Measurements from ENCODE around the gene COL16A1. TPM values are rescaled to one million over a fixed set of nuclear protein-coding genes. Genes with fewer than 3 reads are reported as not detected.

Gene COL16A1
- total and polyA plus RNA-seq, 2 of the 4 experiments (the other 2 are of a cell fraction) = 34.2 to 62.8 TPM

GRCh38 chr1:31624731-31625514 is 78.9 kb downstream of the COL16A1 start:
- Histone ChIP-seq H2BK15ac (ENCODE audit: low read depth, low read length) (no peak overlapping the region), H3K27me3 (ENCODE audit: control insufficient read depth, insufficient read depth, low read length) (no peaks in the 10 kb centered on the region; the same call in 1 of the 2 replicates), H3K27ac (ENCODE audit: insufficient read depth, low read length) (no peak overlapping the region), H3K4ac (ENCODE audit: low read depth, low read length) (no peak overlapping the region), H3K9me3 (ENCODE audit: control insufficient read depth, insufficient read depth, low read length) (no peaks in the 10 kb centered on the region), H3K9ac (ENCODE audit: low read depth, low read length) (no peak overlapping the region), H3K18ac (ENCODE audit: low read depth, low read length) (no peak overlapping the region), H4K5ac (ENCODE audit: low read depth, low read length) (no peak overlapping the region), H3K56ac (ENCODE audit: extremely low read depth, insufficient read depth, low read length) (no peak overlapping the region), H3K4me3 (ENCODE audit: insufficient read depth, low read depth, low read length) (no peak overlapping the region), H3K23ac (ENCODE audit: low read depth, low read length) (no peak overlapping the region), H4K91ac (ENCODE audit: insufficient read depth, low read depth, low read length) (no peak overlapping the region), H2BK5ac (ENCODE audit: low read depth, low read length, poor library complexity, severe bottlenecking) (no peak overlapping the region), H2AFZ (replicated peaks; ENCODE audit: low read length, poor library complexity) (no peak overlapping the region), H3K4me1 (ENCODE audit: control insufficient read depth, insufficient read depth, low read length) (peaks cover 8% of the 10 kb centered on the region), H4K8ac (ENCODE audit: low read depth in 2 of 2, low read length in 2 of 2) (no peak overlapping the region), H3K36me3 (ENCODE audit: control insufficient read depth, insufficient read depth, low read length) (peaks cover 11% of the 10 kb centered on the region; the same call in 1 of the 2 replicates), H2BK120ac (ENCODE audit: low read depth, low read length) (no peak overlapping the region), H3K14ac (replicated peaks; ENCODE audit: low read depth, low read length) (no peak overlapping the region), H3K4me2 (ENCODE audit: low read depth, low read length) (no peak overlapping the region), H2AK9ac (replicated peaks; ENCODE audit: low read depth, low read length, poor library complexity) (no peak overlapping the region), H3K79me1 (ENCODE audit: low read depth in 1 of 2, low read length in 2 of 2) (no peaks in the 10 kb centered on the region), H2AK5ac (ENCODE audit: low read depth, low read length) (no peak overlapping the region), H2BK20ac (ENCODE audit: low read depth, low read length) (no peak overlapping the region), H4K20me1 (ENCODE audit: insufficient read depth, low read length) (0 out of 2 replicates have a peak, but pooled peaks cover 10% of the 10 kb centered on the region), H3K9me1 (ENCODE audit: insufficient read depth, low read length) (0 out of 2 replicates have a peak, but pooled peaks cover 9% of the 10 kb centered on the region)
- dilution Hi-C loops (cut with HindIII; ENCODE audit: low sequenced_read_pairs, unreplicated experiment) = no loop called here
- ChIA-PET POLR2A (ENCODE audit: unreplicated experiment) (no interaction called here), CTCF (no interaction called here)
- no CpG with 5 or more reads among the region's 16 CpGs for WGBS, 2 experiments (ENCODE audit: extremely low coverage in 2 of 2, insufficient read length in 1 of 2)
- in situ Hi-C loops (cut with MboI; ENCODE audit: low sequenced_read_pairs) = no loop called here
- DNase-seq (no peak), ATAC-seq (ENCODE audit: low read depth) (no peak)
- TF ChIP-seq MAFK (IDR thresholded peaks at IDR 0.05; ENCODE audit: low read depth, low read length) (no peak), MAZ (IDR thresholded peaks at IDR 0.05; ENCODE audit: borderline replicate concordance, low read depth, low read length) (no peak), RAD21 (IDR thresholded peaks at IDR 0.05; ENCODE audit: low read length) (no peak), ELK1 (IDR thresholded peaks at IDR 0.05; ENCODE audit: borderline replicate concordance, low read depth, low read length) (no peak), CEBPB (IDR thresholded peaks at IDR 0.05; ENCODE audit: low read depth, low read length) (no peak), RFX5 (IDR thresholded peaks at IDR 0.05; ENCODE audit: low read depth, low read length) (no peak), NFE2L2 (IDR thresholded peaks at IDR 0.05; ENCODE audit: low read depth, low read length) (no peak), POLR2A (IDR thresholded peaks at IDR 0.05; ENCODE audit: low read depth, low read length) (no peak), MXI1 (IDR thresholded peaks at IDR 0.05; ENCODE audit: borderline replicate concordance, low read depth, low read length) (no peak), RCOR1 (IDR thresholded peaks at IDR 0.05; ENCODE audit: insufficient replicate concordance, low read length) (no peak), USF2 (IDR thresholded peaks at IDR 0.05; ENCODE audit: low read depth, low read length) (no peak), CHD1 (IDR thresholded peaks at IDR 0.05; ENCODE audit: low read depth, low read length) (no peak), FOS (IDR thresholded peaks at IDR 0.05; ENCODE audit: low read depth, low read length) (no peak), SMC3 (IDR thresholded peaks at IDR 0.05; ENCODE audit: low read depth, low read length) (no peak), BHLHE40 (IDR thresholded peaks at IDR 0.05; ENCODE audit: low read depth, low read length) (no peak)
- TF ChIP-seq, protein P1, sequence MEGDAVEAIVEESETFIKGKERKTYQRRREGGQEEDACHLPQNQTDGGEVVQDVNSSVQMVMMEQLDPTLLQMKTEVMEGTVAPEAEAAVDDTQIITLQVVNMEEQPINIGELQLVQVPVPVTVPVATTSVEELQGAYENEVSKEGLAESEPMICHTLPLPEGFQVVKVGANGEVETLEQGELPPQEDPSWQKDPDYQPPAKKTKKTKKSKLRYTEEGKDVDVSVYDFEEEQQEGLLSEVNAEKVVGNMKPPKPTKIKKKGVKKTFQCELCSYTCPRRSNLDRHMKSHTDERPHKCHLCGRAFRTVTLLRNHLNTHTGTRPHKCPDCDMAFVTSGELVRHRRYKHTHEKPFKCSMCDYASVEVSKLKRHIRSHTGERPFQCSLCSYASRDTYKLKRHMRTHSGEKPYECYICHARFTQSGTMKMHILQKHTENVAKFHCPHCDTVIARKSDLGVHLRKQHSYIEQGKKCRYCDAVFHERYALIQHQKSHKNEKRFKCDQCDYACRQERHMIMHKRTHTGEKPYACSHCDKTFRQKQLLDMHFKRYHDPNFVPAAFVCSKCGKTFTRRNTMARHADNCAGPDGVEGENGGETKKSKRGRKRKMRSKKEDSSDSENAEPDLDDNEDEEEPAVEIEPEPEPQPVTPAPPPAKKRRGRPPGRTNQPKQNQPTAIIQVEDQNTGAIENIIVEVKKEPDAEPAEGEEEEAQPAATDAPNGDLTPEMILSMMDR (conservative IDR thresholded peaks at IDR 0.05; ENCODE audit: low read depth, low read length) = no peak
- BruUV-seq (replicated peaks) = no TSS peak
- intact Hi-C loops (cut with micrococcal nuclease) = no loop called here

All from IMR-90 (cell line).